CD4-positive, alpha-beta T cell treated with Interleukin-15 for 1 hour (primary cell): ENCODE results near the gene CRTC1.

Experiments used
- DNase-seq: peaks from one replicate; pipeline ENCODE4 v3.0.0-alpha.2; 2020

Gene CRTC1

DNA sequence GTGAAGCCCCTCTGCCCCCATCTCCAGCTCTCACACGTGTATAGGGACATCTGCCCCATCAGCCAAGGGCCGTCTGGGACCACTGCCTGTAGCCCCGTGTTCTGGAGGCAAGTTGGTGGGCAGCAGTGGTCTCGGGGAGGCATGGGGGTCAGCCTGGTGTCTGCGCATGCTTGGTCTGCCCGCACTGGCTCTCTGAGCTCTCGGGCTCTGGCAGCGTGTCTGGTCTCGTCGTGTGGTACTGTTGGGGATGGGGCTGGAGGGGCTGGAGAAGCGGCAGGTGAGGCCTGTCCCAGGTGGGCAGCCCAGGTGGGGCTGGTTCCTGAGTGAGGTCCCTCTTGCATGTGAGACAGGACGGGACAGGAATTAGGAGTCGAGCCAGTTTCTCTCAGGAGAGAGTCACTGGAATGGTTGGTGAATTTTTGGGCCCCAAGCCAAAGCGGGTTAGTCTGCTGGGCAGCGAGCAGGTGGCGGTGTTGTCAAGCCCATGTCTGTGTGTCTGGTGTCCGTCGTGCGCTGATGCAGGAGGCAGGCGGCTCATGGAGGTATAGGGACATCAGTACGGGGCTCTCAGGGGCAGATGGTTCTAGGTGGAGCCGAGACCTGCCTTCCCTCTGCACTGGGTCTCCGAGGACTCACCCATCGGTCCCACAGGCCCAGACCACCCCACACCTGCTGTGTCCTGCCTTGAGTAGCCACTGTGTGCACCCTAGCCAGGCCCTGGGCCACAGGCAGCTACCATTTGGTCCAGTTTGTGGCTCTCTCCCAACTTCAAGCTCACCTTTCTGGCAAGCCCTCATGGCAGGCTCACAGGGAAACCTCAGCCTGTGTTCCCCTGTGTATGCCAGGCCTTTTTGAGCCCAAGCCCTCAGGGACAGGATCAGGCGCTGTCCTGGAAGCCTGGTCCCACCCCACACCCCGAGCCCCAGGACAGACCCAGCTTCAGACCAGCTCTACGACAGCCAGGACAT, 89.4 kb downstream of the CRTC1 start:
- DNase-seq: no peak

DNA sequence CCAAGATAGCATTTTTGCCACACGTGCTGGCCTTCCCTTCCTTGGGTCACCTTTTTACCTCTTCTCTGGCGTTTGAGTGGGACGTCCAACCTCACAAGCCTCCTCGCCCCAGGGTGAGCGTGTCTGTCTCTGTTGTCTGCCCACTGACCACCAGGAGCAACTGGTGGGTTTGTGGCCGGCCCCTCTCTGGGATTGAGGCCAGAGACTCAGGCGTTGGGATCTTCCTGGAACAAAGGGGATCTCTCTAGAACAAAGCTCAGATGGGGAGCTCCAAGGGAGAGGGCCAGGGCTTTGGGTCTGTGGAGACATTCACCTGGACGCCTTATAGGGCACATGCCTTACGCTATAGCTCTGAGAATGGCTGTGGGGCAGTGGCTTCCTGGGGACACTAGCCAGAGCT, 90.2 kb downstream of the CRTC1 start:
- DNase-seq: no peak

DNA sequence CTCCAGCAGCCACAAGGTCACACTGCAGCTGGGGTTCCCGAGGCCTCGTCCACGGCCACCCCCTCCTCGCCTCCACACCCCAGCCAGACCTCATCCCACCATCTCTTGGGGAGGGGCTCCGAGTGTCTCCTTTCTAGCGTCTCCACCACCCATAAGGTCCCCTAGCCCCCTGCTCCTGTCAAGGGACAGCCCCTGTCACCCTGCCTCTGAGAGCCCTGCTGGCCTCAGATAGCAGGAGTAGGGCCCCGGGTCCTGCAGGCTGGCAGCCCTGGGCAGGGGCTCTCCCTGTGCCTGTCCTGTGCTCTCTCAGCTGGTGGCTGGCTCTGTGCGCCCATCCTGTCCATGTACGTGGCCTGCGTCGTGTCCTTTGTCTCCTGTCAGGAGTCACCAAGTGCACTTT, 90.6 kb downstream of the CRTC1 start:
- no peak for DNase-seq

DNA sequence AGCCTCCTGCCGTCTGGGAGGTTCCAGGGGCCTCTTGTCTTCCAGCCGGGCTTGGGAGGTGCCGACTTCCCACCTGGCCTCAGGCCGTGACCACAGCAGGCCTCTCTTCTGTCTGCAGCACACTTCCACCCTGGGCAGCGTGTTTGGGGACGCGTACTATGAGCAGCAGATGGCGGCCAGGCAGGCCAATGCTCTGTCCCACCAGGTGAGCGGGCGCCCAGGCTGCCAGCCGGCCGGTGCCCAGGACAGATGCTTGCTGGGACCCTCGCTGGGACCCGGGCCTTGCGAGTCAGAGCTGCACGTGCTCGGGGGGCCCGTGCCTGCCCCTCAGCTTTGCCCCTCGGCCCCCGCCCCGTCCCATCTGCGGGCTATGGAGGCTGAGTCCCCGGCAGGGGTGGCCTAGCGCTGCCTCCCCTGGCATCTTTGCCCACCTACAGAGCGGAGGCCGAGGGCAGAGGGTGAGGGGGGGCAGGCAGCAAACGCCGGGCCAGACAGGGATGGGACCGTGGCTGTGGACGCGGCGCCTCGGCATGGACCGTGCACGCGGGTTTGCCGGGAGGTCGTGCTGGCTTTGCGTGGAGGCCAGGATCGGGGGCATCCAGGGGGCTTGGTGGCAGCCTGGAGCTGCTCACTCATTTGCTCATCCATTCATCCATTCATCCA, 91.4 kb downstream of the CRTC1 start:
- DNase-seq: no peak

DNA sequence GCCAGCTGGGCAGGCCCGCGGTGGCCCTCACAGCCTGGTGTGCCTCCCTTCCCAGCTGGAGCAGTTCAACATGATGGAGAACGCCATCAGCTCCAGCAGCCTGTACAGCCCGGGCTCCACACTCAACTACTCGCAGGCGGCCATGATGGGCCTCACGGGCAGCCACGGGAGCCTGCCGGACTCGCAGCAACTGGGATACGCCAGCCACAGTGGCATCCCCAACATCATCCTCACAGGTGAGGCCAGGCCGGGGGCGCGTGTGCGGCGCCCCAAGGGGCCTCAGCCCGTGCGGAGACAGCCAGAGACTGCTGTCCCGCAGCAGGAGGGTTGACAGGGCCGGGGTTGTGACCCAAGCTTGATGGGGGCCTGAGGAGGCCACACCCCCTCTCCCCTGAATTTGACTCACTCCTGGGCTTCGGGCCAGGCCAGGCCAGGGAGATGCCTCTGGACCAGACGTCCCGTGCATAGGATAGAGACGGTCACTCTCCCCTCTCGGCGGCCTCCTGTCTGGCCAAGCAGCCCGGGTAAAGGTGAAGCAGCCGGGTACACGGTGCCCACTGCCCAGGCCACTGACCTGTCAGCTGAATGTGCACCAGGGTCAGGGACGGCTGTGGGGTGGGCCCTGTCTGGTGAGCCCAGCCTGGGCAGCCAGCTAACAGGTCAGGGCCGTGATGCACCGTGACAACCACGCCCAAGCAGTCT, 92.3 kb downstream of the CRTC1 start:
- DNase-seq: no peak

DNA sequence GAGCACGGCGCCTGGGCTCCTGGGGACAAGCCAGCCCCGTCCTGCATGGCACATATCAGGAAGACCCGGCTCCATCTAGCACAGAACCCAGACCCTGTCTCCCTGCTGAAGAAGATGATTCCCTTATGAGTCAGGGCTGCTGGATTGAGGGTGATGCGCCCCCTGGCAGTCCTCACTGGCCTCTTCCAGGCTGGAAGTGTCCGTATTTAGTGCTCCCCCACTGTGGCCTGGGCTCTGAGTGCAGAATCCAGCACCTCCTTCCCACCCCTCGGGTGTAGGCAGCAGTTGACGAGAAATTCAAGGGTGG, 92.8 kb downstream of the CRTC1 start:
- DNase-seq: no peak

DNA sequence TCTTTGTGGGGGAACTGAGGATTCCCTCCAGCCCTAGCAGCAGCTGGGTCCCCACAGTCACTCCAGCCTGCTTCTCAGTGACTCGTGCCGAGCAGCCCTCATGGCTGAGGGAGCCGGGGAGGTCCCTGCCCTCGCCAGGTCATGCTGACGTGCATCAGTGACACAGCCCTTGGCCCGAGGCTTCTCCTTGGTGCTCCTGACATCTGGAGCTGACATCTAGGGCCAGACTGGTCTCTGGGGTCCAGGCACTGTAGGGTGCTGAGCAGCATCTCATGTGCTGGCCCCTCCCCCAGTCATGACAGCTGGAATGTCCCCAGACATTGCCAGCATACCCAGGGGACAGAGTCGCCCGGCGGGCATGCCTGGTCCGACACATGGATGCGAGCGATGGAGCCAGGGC, 93.3 kb downstream of the CRTC1 start:
- DNase-seq: no peak

DNA sequence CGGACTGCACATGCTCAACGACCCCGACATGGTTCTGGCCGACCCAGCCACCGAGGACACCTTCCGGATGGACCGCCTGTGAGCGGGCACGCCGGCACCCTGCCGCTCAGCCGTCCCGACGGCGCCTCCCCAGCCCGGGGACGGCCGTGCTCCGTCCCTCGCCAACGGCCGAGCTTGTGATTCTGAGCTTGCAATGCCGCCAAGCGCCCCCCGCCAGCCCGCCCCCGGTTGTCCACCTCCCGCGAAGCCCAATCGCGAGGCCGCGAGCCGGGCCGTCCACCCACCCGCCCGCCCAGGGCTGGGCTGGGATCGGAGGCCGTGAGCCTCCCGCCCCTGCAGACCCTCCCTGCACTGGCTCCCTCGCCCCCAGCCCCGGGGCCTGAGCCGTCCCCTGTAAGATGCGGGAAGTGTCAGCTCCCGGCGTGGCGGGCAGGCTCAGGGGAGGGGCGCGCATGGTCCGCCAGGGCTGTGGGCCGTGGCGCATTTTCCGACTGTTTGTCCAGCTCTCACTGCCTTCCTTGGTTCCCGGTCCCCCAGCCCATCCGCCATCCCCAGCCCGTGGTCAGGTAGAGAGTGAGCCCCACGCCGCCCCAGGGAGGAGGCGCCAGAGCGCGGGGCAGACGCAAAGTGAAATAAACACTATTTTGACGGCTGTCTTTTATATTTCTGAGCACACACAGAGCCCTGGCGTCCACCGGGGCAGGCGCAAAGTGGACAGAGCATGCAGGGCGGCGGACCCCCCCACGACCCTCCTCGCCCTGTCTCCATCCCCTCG, 94.0 kb downstream of the CRTC1 start:
- DNase-seq: no peak

DNA sequence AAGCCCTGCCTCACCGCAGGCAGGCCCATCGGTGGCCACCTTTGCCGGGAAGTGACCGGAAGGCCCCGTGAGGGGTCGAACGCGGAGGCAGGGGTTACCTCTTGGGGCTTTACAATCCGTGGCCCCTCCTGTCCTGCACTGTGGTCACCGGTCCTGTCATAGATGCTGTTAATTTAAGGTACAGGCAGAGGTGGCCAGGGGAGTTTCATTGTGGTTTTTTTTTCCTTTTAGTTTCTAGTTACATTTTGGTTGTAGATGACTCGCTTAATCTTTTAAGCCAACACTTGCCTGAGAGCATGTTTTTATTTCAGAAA, 94.6 kb downstream of the CRTC1 start:
- no peak for DNase-seq

DNA sequence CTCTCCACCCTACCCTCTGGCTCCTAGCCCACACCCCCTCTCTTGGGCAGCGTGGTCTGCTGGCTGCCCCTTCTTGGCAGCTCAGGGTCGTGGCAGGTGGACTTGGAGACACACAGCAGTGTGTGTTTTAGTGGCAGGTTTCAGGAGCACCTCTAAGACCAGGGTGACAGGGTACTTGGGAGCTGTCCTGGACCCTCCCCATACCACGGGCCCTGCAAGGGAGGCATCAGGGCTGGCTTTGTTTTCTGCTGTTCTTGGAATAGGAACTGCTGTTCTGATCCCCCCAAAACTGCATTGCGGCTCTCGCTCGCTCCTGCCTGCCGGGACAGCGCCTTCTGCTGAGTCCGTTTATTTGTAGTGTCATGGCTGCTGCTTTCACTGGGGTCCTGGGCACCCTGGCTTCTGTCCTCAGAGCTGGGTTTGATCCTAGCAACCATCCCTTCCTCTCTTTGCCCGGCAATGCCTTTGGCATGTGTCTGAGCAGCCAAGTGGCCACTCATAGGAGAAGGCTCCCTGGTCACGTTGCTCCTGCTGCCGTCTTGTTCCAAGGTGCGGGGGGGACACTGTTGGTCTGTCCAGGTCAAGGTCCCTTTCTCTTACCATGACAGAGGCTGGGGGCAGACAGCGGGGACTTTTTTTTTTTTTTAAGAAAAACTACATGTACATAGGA, 95.5 kb downstream of the CRTC1 start:
- no peak for DNase-seq

DNA sequence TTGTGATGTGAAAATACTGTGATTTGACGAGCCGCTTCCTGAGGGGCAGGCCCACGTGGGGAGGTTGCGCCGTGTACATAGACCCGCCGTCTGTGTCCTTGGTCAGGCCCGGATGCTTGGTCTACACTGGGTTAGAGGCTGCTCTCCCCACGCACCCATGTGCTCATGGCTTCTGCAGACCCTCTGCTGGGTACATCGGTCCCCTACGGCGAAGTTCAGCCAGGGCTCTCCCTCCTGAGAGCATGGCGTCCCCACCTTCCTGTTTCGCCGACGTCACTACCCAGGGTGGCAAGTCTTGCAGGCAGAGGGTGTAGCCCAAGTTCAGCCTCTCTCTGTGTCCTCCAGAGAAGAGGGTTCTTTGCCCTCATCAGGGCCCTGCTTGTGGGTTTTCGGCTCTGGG, 96.6 kb downstream of the CRTC1 start:
- DNase-seq: no peak

DNA sequence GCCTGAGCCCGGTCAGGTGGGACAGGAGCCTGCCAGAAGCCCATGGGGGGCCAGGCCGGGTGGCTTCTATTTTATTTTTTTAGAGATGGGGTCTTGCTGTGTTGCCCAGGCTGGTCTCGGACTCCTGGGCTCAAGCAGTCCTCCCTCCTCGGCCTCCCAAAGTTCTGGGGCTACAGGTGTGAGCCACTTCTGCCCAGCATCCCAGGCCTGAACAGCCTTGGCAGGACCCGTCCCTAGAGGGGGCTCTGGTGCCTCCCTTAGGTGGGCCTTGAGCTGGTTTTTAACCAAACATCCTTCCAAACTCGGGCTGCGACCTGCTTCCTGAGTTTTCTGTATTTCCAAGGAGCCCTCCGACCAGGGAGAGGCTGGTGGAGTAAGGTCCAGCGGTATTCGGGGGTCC, 97.2 kb downstream of the CRTC1 start:
- DNase-seq: no peak

DNA sequence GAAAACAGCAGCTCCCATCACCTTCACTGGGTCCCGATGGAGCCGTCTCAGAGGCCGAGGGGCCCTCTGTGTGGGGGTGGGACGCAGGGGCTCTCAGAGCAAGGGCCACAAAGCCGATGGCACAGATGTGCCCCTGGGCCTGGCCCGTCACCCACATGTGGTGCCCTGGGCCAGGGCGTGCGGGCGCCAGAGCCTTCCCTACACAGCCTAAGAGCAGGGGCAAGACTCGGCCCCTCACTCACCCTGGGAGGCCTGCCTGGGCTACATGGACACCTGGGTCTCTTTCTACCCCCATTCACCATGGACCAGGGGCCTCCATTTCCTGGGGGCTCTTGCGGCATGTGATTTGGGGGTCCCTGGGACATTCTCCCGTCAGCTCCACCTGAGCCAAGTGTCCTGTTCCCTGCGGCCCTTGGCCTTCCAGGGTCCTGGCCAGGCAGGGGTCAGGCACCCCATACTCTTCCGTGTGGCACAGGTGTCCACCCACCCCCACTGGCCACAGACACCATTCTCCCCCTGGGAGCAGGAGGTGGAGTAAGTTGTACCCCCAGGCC, 97.6 kb downstream of the CRTC1 start:
- DNase-seq: no peak

DNA sequence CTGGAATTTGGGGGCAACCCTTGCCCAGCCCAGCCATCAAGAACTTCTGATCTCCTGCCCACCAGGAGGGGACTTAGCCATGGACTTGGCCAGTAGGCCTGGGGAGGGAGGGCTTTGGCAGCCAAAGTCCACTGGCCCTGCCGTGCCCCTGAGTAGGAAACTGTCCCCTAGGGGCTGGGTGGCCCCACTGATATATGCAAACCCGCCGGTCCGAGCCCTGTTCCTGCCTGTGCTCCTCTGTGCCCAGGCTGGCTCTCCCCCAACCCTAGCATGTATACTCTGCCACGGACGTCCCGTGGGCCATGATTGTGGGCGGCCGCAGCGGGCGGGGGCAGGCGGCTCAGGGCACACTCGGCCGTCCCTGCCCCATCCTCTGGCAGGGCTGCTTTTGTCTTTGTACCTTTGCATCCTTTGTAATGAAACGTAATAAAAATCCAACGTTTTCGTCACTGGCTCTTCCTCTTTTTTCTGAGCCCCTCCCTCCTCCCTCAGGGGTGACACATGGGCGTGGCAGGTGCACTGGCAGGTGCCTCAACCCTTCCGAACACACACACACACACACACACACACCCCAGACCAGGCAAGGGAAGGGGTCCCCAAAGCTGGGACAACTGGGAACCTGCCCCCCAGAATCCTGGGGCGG, 98.5 kb downstream of the CRTC1 start:
- no peak for DNase-seq

DNA sequence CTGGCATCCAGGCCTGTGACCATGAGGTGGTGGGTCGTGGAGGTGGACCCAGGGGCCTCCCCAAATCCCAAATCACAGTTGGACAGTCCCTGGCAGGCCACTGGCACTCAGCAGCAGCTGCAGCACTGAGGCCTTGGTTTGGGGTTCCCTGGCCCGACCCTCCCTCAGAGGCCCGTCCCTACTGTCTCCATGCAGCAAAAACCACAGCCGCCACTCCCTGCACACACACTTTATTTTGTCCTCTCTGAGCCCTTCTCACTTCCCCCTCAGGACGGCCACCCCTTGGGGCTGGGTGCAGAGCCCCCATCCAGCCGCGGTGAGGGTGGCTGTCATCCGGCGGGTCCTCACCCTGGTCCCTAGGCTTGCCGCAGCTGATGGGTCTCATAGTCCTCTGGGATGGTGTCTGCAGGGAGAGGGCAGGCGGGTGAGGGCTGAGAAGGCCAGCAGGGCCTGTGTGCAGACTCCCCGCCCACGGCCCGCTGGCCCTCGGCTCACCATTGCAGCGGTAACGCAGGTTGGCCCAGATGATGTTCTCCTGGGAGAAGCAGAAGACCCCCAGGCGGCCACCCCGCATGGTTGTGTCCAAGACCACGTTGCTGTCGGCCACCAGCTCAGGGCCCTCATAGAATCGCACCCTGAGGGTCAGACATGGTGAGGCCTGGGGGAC, 99.2 kb downstream of the CRTC1 start:
- no peak for DNase-seq

DNA sequence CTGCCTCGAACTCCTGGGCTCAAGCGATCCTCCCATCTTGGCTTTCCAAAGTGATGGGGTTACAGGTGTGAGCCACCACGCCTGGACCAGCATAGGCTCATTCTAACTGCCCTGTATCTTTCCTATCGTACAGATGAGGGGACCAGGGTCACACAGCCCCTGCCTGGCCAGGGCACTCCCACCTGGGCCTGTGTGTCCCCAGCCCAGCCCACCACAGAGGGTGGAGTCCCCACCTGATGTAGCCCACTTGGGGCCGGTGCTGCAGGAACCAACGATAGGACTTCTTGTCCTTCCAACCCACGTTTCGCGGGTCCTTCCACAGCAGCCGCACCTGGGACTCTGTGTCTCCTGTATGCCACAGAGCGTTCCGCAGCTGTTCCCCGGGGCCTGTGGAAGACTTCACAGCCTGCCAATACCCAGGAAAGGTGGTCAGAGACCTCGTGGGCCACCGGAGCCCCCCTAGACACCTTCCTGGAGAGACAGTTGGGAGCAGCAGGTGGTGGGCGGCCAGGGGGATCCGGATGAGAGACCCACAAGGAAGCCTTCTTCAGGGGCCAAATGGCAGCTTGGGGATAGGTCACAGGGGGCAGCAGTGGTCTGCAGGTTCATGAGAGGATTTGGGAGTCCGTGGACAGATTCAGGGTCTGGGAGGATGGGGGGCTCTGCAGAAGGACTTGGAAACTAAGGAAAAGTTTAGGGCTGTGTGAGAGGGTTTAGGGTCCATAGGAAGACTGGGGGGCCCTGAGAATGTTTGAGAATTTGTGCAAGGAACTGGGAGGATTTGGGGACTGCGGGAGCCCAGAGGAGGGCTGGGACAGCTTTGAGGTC, 100.7 kb downstream of the CRTC1 start:
- DNase-seq: no peak

DNA sequence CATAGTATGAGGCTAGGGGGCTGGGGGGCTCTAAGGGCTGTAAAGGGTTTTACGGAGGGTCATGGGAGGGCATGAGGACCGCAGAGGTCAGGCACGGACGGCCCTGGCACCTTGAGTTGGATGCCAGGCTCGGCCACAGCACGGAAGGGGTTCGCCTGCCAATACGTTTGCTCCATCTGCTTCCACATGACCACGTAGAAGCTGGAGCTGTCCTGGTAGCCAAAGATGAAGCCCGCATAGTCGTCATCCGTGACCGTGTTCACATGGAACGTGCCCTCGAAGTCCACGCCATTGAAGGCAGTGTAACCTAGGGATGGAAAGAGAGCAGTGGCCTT, 101.3 kb downstream of the CRTC1 start:
- no peak for DNase-seq

DNA sequence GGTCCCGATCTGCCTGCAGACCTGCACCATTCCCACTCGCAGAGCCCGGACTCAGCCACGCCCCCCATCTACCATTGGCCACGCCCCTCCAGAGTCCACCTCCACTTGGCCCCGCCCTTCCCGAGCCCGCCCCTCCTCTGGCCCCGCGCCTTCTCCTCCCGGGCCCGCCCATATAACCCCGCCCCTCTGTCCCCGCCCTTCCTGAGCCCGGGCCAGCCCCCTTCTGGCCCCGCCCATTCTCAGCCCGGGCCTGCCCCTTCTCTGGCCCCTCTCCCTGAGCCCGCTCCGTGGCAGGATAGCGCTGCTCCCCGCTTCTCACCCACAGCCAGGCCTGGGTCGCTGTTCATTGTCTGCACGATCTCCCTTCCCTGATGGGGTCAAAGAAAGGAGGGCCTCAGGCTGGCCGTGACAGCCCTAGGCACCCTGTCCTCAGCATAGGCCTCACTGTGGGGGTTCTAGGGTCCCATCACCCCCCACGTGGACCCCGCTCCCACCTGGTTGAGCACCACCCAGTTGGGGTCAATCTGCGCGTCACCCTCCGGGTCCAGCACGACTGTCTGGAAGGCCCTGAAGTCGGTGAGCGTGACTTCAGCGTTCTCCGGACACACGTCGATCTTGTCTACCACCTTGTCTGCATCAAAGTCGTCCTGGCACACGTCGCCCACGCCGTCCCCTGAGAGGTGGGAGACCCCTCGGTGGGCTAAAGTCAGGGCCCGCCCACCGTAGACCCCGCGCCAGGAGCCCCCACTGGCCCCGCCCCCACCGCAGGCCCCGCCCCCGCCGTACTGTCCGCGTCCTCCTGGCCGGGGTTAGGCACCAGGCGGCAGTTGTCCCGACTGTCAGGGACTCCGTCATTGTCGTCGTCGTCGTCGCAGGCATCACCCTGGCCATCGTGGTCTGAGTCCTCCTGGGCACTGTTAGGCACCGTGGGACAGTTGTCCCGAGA, 102.0 kb downstream of the CRTC1 start:
- DNase-seq: peak; percentile 75
